Stimulated activated effector memory CD8-positive, alpha-beta T cell treated with anti-CD3 and anti-CD28 coated beads, Interleukin-12 subunit alpha, Interleukin-12 subunit beta, amount 100 ng/mL, for 72 hours (primary cell): Measurements from ENCODE around the gene CCNG1.
A peak's percentile ranks its signal among the peaks of the same experiment; 100 is the strongest.
"Not testable (repeated sequence)": the region's sequence is repeated elsewhere in the genome, so short reads cannot be mapped to it uniquely, and the experiment has no call there.

Source experiments
- ATAC-seq: fragments of 150-1000 bp; cut with Tn5 transposase; 2 replicates; pipeline ENCODE4 v1.10.0; 2021
- DNase-seq, 2 donors: peaks; one replicate each; pipeline ENCODE4 v3.0.0; 2021 to 2022; ENCODE audit warnings: low spot score in 2 of 2
- H3K27ac Mint-ChIP-seq: one replicate; pipeline ENCODE4 v1.8.0; 2022; ENCODE audit warnings: mild to moderate bottlenecking, mixed read lengths
- H3K36me3 Mint-ChIP-seq: one replicate; pipeline ENCODE4 v1.8.0; 2022; ENCODE audit warnings: mild to moderate bottlenecking, mixed read lengths
- H3K4me1 Mint-ChIP-seq: one replicate; pipeline ENCODE4 v1.8.0; 2022; ENCODE audit warnings: mixed read lengths
- H3K4me3 Mint-ChIP-seq: one replicate; pipeline ENCODE4 v1.8.0; 2022; ENCODE audit warnings: mild to moderate bottlenecking, mixed read lengths
- H3K9me3 Mint-ChIP-seq: one replicate; pipeline ENCODE4 v1.8.0; 2022; ENCODE audit warnings: mixed read lengths

Gene CCNG1

DNA sequence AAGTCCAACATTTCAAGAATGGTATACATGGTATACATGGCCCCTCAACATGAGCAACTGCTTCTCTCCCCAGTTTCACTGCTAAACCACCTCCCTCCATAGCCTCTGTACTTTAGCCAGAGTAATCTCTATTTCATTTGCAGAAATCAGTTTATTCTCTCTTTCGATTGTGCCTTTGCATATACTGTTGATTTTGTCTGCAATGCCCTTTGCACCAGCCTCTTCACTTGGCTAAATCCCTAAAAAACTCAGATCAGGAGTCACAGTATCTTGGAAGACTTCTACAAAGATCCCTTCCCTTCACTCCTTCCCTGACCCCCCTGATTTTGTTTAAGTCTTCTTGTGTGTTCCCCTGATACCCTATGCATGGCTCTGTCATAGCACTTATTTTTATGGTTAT lies 4.9 kb upstream of the CCNG1 start:
- Mint-ChIP-seq H3K9me3 (no peaks in the 10 kb centered on the region), H3K36me3 (no peaks in the 10 kb centered on the region), H3K4me3 (no peak overlapping the region), H3K27ac (peak overlapping the region; percentile 5), H3K4me1 (peaks cover 7% of the 10 kb centered on the region)
- no peak for ATAC-seq
- DNase-seq, result no peak

DNA sequence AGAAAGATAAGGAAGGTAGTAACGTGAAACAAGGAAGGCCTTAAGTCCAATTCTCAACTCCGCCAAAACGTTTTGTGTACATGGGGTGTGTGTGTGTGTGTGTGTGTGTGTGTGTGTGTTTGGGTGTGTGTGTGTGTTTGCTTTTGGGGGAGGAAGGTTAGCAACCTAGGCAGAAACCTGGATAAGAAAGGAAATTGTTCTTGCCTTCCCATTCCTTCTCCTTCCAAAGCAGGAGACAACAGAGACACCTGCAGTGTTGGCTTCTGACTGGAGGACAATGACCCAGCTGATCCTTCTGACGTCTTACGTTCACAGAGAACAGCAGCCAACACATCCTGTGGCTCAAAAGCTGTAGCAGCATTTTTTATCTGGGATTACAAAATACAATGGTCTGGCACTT lies 4.1 kb upstream of the CCNG1 start:
- Mint-ChIP-seq H3K4me3 (no peak overlapping the region), H3K27ac (peak overlapping the region; percentile 5), H3K9me3 (no peaks in the 10 kb centered on the region), H3K36me3 (peaks cover 3% of the 10 kb centered on the region), H3K4me1 (peaks cover 11% of the 10 kb centered on the region)
- DNase-seq (no peak), ATAC-seq (no peak)

DNA sequence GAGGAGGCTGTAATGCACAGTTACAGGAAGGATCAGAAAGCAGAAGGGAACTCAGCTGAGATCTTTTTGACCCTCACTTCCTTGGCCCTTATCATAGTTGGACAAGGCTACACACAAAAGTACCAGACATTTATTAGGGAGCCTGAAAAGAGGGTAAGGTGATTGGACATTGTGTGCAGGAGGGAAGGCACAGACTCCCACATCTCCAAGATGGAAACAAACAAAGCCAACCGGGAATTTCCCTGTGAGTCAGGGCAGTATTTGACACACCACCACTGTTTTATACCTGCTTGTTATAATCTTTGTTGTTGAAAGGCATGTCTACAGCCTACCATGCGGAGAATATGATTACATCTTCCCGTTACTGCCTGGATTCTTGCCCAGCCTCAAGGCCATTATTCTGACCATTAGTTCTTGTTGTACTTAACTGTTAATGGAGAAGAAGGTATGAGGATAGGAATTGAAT lies 3.0 kb upstream of the CCNG1 start:
- Mint-ChIP-seq H3K4me3 (no peak overlapping the region), H3K9me3 (no peaks in the 10 kb centered on the region), H3K27ac (no peak overlapping the region), H3K4me1 (peaks cover 22% of the 10 kb centered on the region), H3K36me3 (peaks cover 15% of the 10 kb centered on the region)
- ATAC-seq (no peak), DNase-seq (no peak)

DNA sequence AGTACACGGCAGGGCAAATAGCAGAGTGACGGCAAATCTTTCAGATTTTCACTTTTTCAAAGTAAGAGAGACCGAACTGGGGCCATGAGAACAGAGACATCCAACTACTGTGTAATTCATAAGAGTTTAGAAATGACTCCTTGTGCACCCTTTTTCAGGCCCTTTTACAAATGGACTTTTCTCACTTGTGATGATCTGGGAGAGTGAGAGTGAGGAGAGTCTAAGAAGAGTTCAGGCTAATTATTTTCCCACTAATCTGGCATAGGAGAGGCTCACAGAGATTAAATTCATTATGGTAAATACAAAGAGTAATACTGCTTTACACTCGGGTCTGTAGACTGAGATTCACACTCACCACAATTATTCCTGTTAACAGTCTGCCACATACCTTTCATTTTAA lies 880 bp upstream of the CCNG1 start:
- peaks cover 36% of the 10 kb centered on the region for H3K36me3 Mint-ChIP-seq
- H3K4me3 Mint-ChIP-seq, result peak overlapping the region; percentile 80
- H3K4me1 Mint-ChIP-seq, result peaks cover 28% of the 10 kb centered on the region
- DNase-seq, result no peak
- no peak for ATAC-seq
- H3K9me3 Mint-ChIP-seq, result no peaks in the 10 kb centered on the region
- H3K27ac Mint-ChIP-seq, result peak overlapping the region; percentile 88

DNA sequence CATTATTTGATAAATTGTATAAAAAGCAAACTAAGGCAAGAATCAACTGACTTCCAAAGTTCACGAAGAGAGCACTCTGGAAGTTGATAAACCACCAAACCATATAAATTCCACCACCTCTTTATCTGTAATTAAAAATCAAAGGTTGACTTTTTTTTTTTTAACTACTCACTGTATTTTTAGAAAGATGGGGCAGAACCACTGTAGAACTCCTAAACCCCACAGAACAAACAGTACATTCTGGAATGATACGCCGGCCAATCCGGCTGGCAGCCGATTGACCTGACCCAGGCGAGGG lies 435 bp upstream of the CCNG1 start:
- DNase-seq (no peak), ATAC-seq (no peak)
- Mint-ChIP-seq H3K27ac (peak overlapping the region; percentile 88), H3K36me3 (peaks cover 40% of the 10 kb centered on the region), H3K4me3 (peak overlapping the region; percentile 80), H3K9me3 (no peaks in the 10 kb centered on the region), H3K4me1 (peaks cover 28% of the 10 kb centered on the region)

DNA sequence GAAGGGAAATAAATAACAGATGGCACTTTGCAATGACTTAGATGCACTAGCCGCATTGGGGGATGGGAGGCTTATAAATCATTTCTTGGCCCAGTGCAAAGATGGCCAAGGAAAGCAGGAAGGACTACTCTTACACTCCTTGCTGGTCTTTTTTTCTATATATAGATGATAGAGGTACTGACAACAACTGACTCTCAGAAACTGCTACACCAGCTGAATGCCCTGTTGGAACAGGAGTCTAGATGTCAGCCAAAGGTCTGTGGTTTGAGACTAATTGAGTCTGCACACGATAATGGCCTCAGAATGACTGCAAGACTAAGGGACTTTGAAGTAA lies 1.7 kb downstream of the CCNG1 start:
- DNase-seq, result no peak
- H3K4me1 Mint-ChIP-seq, result peaks cover 28% of the 10 kb centered on the region
- peaks cover 61% of the 10 kb centered on the region for H3K36me3 Mint-ChIP-seq
- no peaks in the 10 kb centered on the region for H3K9me3 Mint-ChIP-seq
- peak overlapping the region; percentile 26 for H3K27ac Mint-ChIP-seq
- peak; percentile 50 for ATAC-seq
- peak overlapping the region; percentile 80 for H3K4me3 Mint-ChIP-seq

DNA sequence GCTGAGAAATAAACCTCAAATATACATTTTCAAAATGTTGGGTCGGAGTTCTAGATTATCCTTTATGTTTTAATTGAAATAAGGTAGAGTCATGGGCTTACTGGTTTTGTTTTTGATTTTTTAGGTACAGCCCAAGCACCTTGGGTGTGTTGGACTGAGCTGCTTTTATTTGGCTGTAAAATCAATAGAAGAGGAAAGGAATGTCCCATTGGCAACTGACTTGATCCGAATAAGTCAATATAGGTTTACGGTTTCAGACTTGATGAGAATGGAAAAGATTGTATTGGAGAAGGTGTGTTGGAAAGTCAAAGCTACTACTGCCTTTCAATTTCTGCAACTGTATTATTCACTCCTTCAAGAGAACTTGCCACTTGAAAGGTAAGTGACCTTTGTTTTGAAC lies 3.6 kb downstream of the CCNG1 start:
- Mint-ChIP-seq H3K36me3 (peaks cover 80% of the 10 kb centered on the region), H3K27ac (peak overlapping the region; percentile 26), H3K4me3 (no peak overlapping the region), H3K4me1 (peaks cover 28% of the 10 kb centered on the region), H3K9me3 (no peaks in the 10 kb centered on the region)
- DNase-seq (no peak), ATAC-seq (no peak)

DNA sequence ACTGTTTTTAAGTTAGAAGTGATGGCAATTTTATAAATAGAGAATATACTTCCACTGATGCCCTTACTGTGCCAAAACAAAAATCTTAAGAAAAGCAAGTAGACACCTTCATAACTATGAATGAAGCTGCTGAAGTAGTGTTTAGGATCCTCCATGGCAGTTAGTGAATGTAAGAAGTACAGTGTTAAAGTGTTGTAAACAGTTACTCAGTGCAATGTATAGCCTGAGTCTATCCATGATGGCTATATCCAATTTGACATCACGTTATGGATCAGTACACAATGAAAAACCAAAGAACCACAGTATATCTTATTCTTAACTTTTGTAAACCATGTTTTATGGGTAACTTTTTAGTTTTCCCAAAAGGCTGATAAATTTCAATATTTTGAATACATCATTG lies 7.1 kb downstream of the CCNG1 start:
- Mint-ChIP-seq H3K4me1 (peaks cover 6% of the 10 kb centered on the region), H3K36me3 (peaks cover 100% of the 10 kb centered on the region)

DNA sequence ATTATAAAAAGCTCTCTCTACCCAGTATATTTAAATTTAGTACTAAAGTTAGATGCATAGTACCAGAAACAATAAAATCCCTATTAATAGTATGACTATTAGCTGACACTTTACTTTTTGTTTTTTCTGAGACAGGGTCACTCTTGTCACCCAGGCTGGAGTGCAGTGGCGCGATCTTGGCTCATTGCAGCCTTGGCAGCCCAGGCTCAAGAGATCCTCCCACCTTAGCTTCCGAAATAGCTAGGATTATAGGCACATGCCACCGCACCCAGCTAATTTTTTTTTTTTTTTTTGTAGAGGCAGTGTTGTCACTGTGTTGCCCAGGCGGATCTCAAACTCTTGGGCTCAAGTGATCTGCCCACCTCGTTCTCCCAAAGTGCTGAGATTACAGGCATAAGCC lies 8.0 kb downstream of the CCNG1 start:
- ATAC-seq (no peak), DNase-seq (no peak)
- Mint-ChIP-seq H3K27ac (no peak overlapping the region), H3K4me1 (peaks cover 2% of the 10 kb centered on the region), H3K9me3 (no peaks in the 10 kb centered on the region), H3K36me3 (peaks cover 100% of the 10 kb centered on the region), H3K4me3 (no peak overlapping the region)

More for the DNA sequence above, 7.1 kb downstream of the CCNG1 start:
- DNase-seq, result no peak
- H3K27ac Mint-ChIP-seq, result no peak overlapping the region
- ATAC-seq, result no peak
- no peak overlapping the region for H3K4me3 Mint-ChIP-seq
- H3K9me3 Mint-ChIP-seq, result no peaks in the 10 kb centered on the region

DNA sequence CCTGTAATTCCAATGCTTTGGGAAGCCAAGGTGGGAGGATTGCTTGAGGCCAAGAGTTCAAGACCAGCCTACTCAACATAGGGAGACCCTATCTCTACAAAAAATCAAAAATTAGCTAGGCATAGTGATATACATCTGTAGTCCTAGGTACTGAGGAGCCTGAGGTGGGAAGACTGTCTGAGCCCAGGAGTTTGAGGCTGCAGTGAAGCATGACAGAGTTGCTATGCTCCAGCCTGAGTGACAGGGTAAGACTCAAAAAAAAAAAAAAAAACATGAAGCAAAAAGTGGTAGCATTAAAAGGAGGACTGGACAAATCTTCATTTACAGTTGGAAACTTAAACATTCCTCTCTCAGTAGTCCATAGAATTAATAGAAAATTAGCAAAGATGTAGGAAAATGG lies 9.8 kb downstream of the CCNG1 start:
- Mint-ChIP-seq H3K4me3 (no peak overlapping the region), H3K27ac (no peak overlapping the region), H3K4me1 (no peaks in the 10 kb centered on the region), H3K36me3 (peaks cover 99% of the 10 kb centered on the region), H3K9me3 (no peaks in the 10 kb centered on the region)
- ATAC-seq, result no peak
- no peak for DNase-seq

DNA sequence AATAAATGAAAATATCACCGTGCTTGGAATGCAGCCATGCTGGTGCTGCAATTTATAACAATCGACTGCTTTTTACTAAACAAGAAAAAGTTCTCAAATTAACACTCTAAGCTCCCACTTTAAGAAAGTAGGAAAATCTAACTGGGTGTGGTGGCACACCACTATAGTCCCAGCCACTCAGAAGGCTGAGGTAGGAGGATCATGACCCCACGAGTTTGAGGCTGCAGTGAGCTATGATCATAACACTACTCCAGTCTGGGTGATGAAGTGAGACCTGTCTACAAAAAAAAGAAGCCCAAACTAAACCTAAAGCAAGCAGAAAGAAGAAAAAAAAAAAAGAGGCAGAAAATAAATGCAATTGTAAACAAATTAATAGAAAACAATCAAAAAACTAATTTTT lies 10.5 kb downstream of the CCNG1 start:
- H3K27ac Mint-ChIP-seq, result peak overlapping the region; percentile 54
- H3K9me3 Mint-ChIP-seq, result no peaks in the 10 kb centered on the region
- no peaks in the 10 kb centered on the region for H3K4me1 Mint-ChIP-seq
- peaks cover 99% of the 10 kb centered on the region for H3K36me3 Mint-ChIP-seq
- no peak overlapping the region for H3K4me3 Mint-ChIP-seq
- DNase-seq (no peak), ATAC-seq (no peak)

DNA sequence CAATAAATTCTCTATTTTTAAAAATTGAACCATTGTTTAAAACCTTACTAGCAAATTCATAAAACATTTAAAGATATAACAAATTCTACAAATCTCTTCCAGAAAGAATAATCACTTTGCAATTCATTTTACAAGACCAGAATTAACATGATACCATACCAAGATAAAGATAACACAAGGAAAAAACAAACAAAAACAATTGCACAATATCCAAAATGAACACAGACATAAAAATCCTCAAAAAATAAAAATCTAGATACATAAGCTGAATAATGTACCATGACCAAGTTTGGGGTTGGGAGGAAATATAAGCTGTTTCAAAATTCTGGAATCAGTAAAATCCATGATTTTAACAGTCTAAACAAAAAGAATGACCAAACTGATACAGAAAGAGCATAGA lies 11.1 kb downstream of the CCNG1 start:
- Mint-ChIP-seq H3K4me3 (no peak overlapping the region), H3K4me1 (no peaks in the 10 kb centered on the region), H3K9me3 (no peaks in the 10 kb centered on the region), H3K36me3 (peaks cover 99% of the 10 kb centered on the region), H3K27ac (peak overlapping the region; percentile 54)
- no peak for DNase-seq
- no peak for ATAC-seq

DNA sequence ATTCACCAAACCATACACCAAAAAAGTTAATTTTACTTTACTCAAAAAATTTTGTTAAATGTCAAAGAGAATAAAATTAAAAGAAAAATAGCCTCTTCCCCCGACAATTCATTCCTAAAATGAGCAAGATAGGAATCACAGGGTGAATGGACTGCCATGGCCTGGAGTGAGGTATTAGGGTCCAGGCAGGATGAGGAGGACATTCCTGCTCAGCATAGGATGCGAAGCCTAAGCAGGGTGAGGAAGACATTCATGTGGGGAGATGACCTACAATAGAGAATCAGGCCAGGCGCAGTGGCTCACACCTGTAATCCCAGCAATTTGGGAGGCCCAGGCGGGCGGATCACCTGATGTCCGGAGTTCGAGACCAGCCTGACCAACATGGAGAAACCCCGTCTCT lies 14.1 kb downstream of the CCNG1 start:
- Mint-ChIP-seq H3K36me3 (peaks cover 99% of the 10 kb centered on the region), H3K9me3 (no peaks in the 10 kb centered on the region), H3K27ac (no peak overlapping the region), H3K4me1 (peaks cover 17% of the 10 kb centered on the region), H3K4me3 (no peak overlapping the region)
- DNase-seq, result no peak
- no peak for ATAC-seq

DNA sequence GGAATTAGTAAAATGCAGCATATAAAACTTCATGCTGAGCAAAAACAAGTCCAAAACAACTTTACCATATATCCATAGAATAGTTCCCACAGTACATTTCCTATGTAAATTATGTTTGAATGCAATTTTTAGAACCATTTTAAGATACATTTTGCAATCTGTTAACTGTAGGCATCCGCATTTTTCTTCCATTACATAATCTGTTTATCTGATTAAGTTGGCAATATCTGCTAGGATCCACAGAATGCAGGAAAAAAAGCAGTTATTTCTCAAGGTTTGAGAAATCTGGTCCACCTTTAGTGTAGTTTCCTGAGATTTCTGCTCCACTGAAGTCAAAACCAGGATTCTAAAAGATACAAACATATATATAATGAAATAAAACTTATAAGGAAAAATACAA lies 16.3 kb downstream of the CCNG1 start:
- no peak for ATAC-seq
- DNase-seq, result no peak
- no peak overlapping the region for H3K27ac Mint-ChIP-seq
- no peak overlapping the region for H3K4me3 Mint-ChIP-seq
- H3K4me1 Mint-ChIP-seq, result peaks cover 24% of the 10 kb centered on the region
- H3K36me3 Mint-ChIP-seq, result peaks cover 93% of the 10 kb centered on the region
- H3K9me3 Mint-ChIP-seq, result no peaks in the 10 kb centered on the region

DNA sequence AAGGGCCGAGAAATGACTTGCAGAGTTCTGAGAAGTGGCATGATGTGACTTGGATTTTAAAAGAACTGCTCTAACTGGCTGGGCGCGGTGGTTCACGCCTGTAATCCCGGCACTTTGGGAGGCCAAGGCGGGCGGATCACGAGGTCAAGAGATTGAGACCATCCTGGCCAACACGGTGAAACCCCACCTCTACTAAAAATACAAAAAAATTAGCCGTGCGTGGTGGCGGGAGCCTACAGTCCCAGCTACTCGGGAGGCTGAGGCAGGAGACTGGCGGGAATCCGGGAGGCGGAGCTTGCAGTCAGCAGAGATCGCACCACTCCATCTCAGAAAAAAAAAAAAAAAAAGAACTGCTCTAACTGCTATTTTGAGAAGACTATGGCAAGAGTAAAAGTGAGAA lies 18.0 kb downstream of the CCNG1 start:
- H3K4me1 Mint-ChIP-seq, result peaks cover 24% of the 10 kb centered on the region
- not testable (repeated sequence) for H3K4me3 Mint-ChIP-seq, H3K27ac Mint-ChIP-seq, ATAC-seq, DNase-seq, H3K9me3 Mint-ChIP-seq
- peaks cover 93% of the 10 kb centered on the region for H3K36me3 Mint-ChIP-seq

DNA sequence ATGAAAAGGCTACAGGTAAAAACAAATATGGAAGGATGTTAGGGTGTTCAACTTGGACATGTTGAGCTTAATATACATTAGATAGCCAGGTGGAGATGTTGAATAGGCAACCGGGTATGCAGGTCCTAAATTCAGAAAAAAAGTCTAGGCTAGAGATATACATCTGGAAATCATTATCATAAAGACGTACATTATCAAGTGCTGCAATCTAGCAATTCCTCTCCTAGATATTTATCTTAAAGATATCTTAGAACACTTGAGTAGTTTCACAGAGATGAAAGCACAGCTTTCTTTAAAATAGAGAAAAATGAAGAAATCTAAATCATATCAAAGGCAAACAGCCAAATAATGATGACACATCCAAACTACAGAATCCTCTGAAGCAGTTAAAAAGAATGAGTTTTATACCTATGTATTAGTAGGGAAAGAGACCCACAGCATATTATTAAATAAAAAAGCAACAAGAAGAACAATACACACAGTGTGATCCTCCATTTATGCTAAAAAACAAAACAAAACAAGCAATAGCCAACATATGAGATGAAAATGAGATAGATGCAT lies 18.7 kb downstream of the CCNG1 start:
- H3K36me3 Mint-ChIP-seq, result peaks cover 94% of the 10 kb centered on the region
- no peak overlapping the region for H3K27ac Mint-ChIP-seq
- no peaks in the 10 kb centered on the region for H3K9me3 Mint-ChIP-seq
- DNase-seq (no peak), ATAC-seq (no peak)
- H3K4me1 Mint-ChIP-seq, result peaks cover 24% of the 10 kb centered on the region
- H3K4me3 Mint-ChIP-seq, result no peak overlapping the region

DNA sequence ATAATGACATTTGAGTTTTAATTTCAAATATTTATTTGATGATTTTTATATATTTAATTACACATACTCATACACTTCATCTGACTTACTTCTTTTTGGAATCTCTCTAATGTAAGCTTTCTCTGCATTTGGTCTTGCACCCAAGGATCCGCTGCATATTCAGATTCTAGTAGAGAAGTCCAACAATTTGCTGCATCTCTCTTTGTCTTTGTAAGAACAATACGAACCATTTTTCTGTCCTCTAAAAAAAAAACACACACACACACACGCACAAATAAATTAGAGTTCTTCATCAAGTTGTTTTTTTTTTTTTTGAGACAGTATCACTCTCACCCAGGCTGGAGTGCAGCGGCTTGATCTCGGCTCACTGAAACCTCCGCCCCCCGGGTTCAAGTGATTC lies 19.4 kb downstream of the CCNG1 start:
- Mint-ChIP-seq H3K9me3 (no peaks in the 10 kb centered on the region), H3K27ac (no peak overlapping the region), H3K36me3 (peaks cover 94% of the 10 kb centered on the region), H3K4me1 (peaks cover 24% of the 10 kb centered on the region), H3K4me3 (no peak overlapping the region)
- ATAC-seq, result no peak
- no peak for DNase-seq
